IMR-90 (cell line): ENCODE results near the gene ZNF232. TPM values are rescaled to one million over a fixed set of nuclear protein-coding genes. Genes with fewer than 3 reads are reported as not detected.

Source experiments
- ATAC-seq: fragments of 200-7000 bp; cut with Tn5 transposase; 2 replicates; pipeline ENCODE4 v1.9.1; 2020; ENCODE audit warnings: low read depth, mild to moderate bottlenecking, moderate library complexity
- Bru-seq: library from RNA; stranded (reverse); fragments of 400-500 nt; gene quantifications from one replicate; lab custom pipeline; 2021; lab: Mats Ljungman, UMichigan
- BruChase-seq, 2 experiments: library from RNA; stranded (reverse); fragments of 400-500 nt; gene quantifications; one replicate each; lab custom pipeline; 2021; lab: Mats Ljungman, UMichigan
- BruUV-seq: library from RNA; stranded (reverse); fragments of 400-500 nt; replicated peaks from 2 replicates; lab custom pipeline; 2021; lab: Mats Ljungman, UMichigan
- CTCF ChIA-PET: fragments of 300-600 bp; formaldehyde crosslinking; extraction: SDS; loops from one replicate; lab custom pipeline; 2021; ENCODE audit warnings: antibody characterized with exemption; lab: Yijun Ruan, JAX
- POLR2A ChIA-PET: fragments of 300-600 bp; sonication (Branson Sonifier 250); formaldehyde crosslinking; loops from one replicate; lab custom pipeline; 2022; ENCODE audit warnings: antibody characterized with exemption; ENCODE audit not compliant: unreplicated experiment; lab: Charles Lee
- DNase-seq: peaks from one replicate; pipeline ENCODE4 v3.0.0; 2013
- H2AFZ ChIP-seq: replicated peaks from 2 replicates; pipeline ENCODE3; 2013; ENCODE audit warnings: low read length, mild to moderate bottlenecking; ENCODE audit not compliant: poor library complexity
- H2AK5ac ChIP-seq: 2 replicates; pipeline ENCODE4 v1.6.1; 2013; ENCODE audit warnings: low read depth, low read length, inconsistent platforms
- H2AK9ac ChIP-seq: replicated peaks from 2 replicates; pipeline ENCODE3; 2013; ENCODE audit warnings: mild to moderate bottlenecking, low read depth, low read length, moderate library complexity; ENCODE audit not compliant: poor library complexity
- H2BK120ac ChIP-seq: 2 replicates; pipeline ENCODE4 v1.6.1; 2013; ENCODE audit warnings: low read depth, low read length, inconsistent platforms
- H2BK15ac ChIP-seq: 3 replicates; pipeline ENCODE4 v1.6.1; 2013; ENCODE audit warnings: low read depth, low read length, inconsistent platforms
- H2BK20ac ChIP-seq: 2 replicates; pipeline ENCODE4 v1.6.1; 2013; ENCODE audit warnings: low read depth, mild to moderate bottlenecking, inconsistent platforms, low read length, moderate library complexity
- H2BK5ac ChIP-seq: 2 replicates; pipeline ENCODE4 v1.6.1; 2013; ENCODE audit warnings: mild to moderate bottlenecking, low read depth, low read length, inconsistent platforms; ENCODE audit not compliant: poor library complexity, severe bottlenecking
- H3K14ac ChIP-seq: replicated peaks from 2 replicates; pipeline ENCODE4 v1.6.1; 2013; ENCODE audit warnings: low read depth, low read length, inconsistent platforms
- H3K18ac ChIP-seq: 2 replicates; pipeline ENCODE4 v1.6.1; 2013; ENCODE audit warnings: low read depth, low read length, control low read depth
- H3K23ac ChIP-seq: 2 replicates; pipeline ENCODE4 v1.6.1; 2013; ENCODE audit warnings: low read depth, low read length, inconsistent platforms
- H3K27ac ChIP-seq: 2 replicates; pipeline ENCODE4 v1.5.1; 2013; ENCODE audit warnings: mild to moderate bottlenecking, control low read depth, low read length; ENCODE audit not compliant: insufficient read depth
- H3K27me3 ChIP-seq: 2 replicates; pipeline ENCODE4 v1.6.1; 2013; ENCODE audit warnings: low read length; ENCODE audit not compliant: control insufficient read depth, insufficient read depth
- H3K36me3 ChIP-seq: 2 replicates; pipeline ENCODE4 v1.6.1; 2013; ENCODE audit warnings: low read length, mixed read lengths; ENCODE audit not compliant: control insufficient read depth, insufficient read depth
- H3K4ac ChIP-seq: 2 replicates; pipeline ENCODE4 v1.6.1; 2013; ENCODE audit warnings: low read depth, low read length, inconsistent platforms
- H3K4me1 ChIP-seq: 2 replicates; pipeline ENCODE4 v1.6.1; 2013; ENCODE audit warnings: low read length, mixed read lengths; ENCODE audit not compliant: control insufficient read depth, insufficient read depth
- H3K4me2 ChIP-seq: 2 replicates; pipeline ENCODE4 v1.6.1; 2013; ENCODE audit warnings: low read depth, mild to moderate bottlenecking, control low read depth, low read length, moderate library complexity
- H3K4me3 ChIP-seq: 2 replicates; pipeline ENCODE4 v1.5.1; 2013; ENCODE audit warnings: low read depth, mild to moderate bottlenecking, control low read depth, low read length, moderate library complexity; ENCODE audit not compliant: insufficient read depth
- H3K56ac ChIP-seq: 2 replicates; pipeline ENCODE4 v1.6.1; 2013; ENCODE audit warnings: low read length, inconsistent platforms; ENCODE audit not compliant: insufficient read depth; ENCODE audit errors: extremely low read depth
- H3K79me1 ChIP-seq, 2 experiments: 2 replicates each; pipeline ENCODE4 v1.6.1; 2013; ENCODE audit warnings: low read length in 2 of 2, inconsistent platforms in 1 of 2, low read depth in 1 of 2
- H3K9ac ChIP-seq: 2 replicates; pipeline ENCODE4 v1.6.1; 2013; ENCODE audit warnings: low read depth, low read length, control low read depth
- H3K9me1 ChIP-seq: 2 replicates; pipeline ENCODE4 v1.6.1; 2013; ENCODE audit warnings: low read length, inconsistent platforms; ENCODE audit not compliant: insufficient read depth
- H3K9me3 ChIP-seq: 2 replicates; pipeline ENCODE4 v1.6.1; 2013; ENCODE audit warnings: low read length; ENCODE audit not compliant: control insufficient read depth, insufficient read depth
- H4K20me1 ChIP-seq: 2 replicates; pipeline ENCODE4 v1.6.1; 2013; ENCODE audit warnings: low read length, inconsistent platforms; ENCODE audit not compliant: insufficient read depth
- H4K5ac ChIP-seq: 2 replicates; pipeline ENCODE4 v1.6.1; 2013; ENCODE audit warnings: mild to moderate bottlenecking, low read depth, low read length, control low read depth
- H4K8ac ChIP-seq, 2 experiments: 2 replicates each; pipeline ENCODE4 v1.6.1; 2013; ENCODE audit warnings: low read depth in 2 of 2, low read length in 2 of 2, control low read depth in 1 of 2, inconsistent platforms in 1 of 2
- H4K91ac ChIP-seq: 2 replicates; pipeline ENCODE4 v1.6.1; 2013; ENCODE audit warnings: low read depth, low read length, inconsistent platforms; ENCODE audit not compliant: insufficient read depth
- BHLHE40 ChIP-seq: fragments of 150-350 bp; IDR thresholded peaks from 2 replicates; pipeline ENCODE4 v1.6.1; 2016; ENCODE audit warnings: mild to moderate bottlenecking, low read depth, low read length
- CEBPB ChIP-seq: IDR thresholded peaks from 2 replicates; pipeline ENCODE4 v1.6.1; 2012; ENCODE audit warnings: low read depth, low read length, improper control_type of control experiment
- CHD1 ChIP-seq: IDR thresholded peaks from 2 replicates; pipeline ENCODE4 v1.6.1; 2012; ENCODE audit warnings: low read depth, low read length, improper control_type of control experiment
- CTCF ChIP-seq: conservative IDR thresholded peaks from 2 replicates; pipeline ENCODE4 v1.5.1; 2012; ENCODE audit warnings: mild to moderate bottlenecking, low read depth, low read length, improper control_type of control experiment
- ELK1 ChIP-seq: fragments of 150-350 bp; IDR thresholded peaks from 2 replicates; pipeline ENCODE4 v1.6.1; 2016; ENCODE audit warnings: low read depth, mild to moderate bottlenecking, low read length, moderate library complexity, borderline replicate concordance
- FOS ChIP-seq: fragments of 150-350 bp; IDR thresholded peaks from 2 replicates; pipeline ENCODE4 v1.6.1; 2016; ENCODE audit warnings: low read depth, low read length
- MAFK ChIP-seq: IDR thresholded peaks from 2 replicates; pipeline ENCODE4 v1.6.1; 2012; ENCODE audit warnings: low read depth, low read length, improper control_type of control experiment
- NFE2L2 ChIP-seq: fragments of 150-350 bp; IDR thresholded peaks from 2 replicates; pipeline ENCODE4 v1.6.1; 2016; ENCODE audit warnings: low read depth, mild to moderate bottlenecking, low read length
- POLR2A ChIP-seq: IDR thresholded peaks from 2 replicates; pipeline ENCODE4 v1.6.1; 2012; ENCODE audit warnings: mild to moderate bottlenecking, low read depth, low read length
- RAD21 ChIP-seq: IDR thresholded peaks from 2 replicates; pipeline ENCODE4 v1.6.1; 2012; ENCODE audit warnings: low read length, improper control_type of control experiment
- RFX5 ChIP-seq: IDR thresholded peaks from 2 replicates; pipeline ENCODE4 v1.8.0; 2012; ENCODE audit warnings: low read depth, mild to moderate bottlenecking, low read length, moderate library complexity
- USF2 ChIP-seq: fragments of 150-350 bp; IDR thresholded peaks from 2 replicates; pipeline ENCODE4 v1.6.1; 2017; ENCODE audit warnings: mild to moderate bottlenecking, antibody characterized with exemption, low read length, low read depth
- WGBS, 2 experiments: methylation state at CpG; one replicate each; pipeline versions ENCODE4 v1.1.5 to v1.1.7; 2013; ENCODE audit warnings: missing lambda C conversion rate in 2 of 2; ENCODE audit not compliant: insufficient read length in 1 of 2; ENCODE audit errors: extremely low coverage in 2 of 2; 5-methylcytosine and 5-hydroxymethylcytosine counted together
- dilution Hi-C: fragments of 300-500 bp; cut with HindIII; formaldehyde crosslinking; loops from one replicate; pipeline ENCODE4 v1.14.3; 2018; ENCODE audit warnings: low sequenced_read_pairs; ENCODE audit not compliant: unreplicated experiment
- in situ Hi-C: fragments of 300-500 bp; cut with MboI; formaldehyde crosslinking; loops from 3 replicates; pipeline ENCODE4 v1.14.3; 2019; ENCODE audit warnings: low sequenced_read_pairs, inconsistent platforms, mixed read lengths
- intact Hi-C: fragments of 100-400 bp; cut with micrococcal nuclease; formaldehyde crosslinking; loops from 2 replicates; pipeline ENCODE4 v1.10.0; 2022
- long read RNA-seq: library from polyadenylated mRNA; unstranded; transcript quantifications from one replicate; pipeline ENCODE4 v2.0.0, GENCODE V29; 2021; ENCODE audit not compliant: unreplicated experiment
- polyA plus RNA-seq, 3 experiments: library from polyadenylated mRNA; depleted of rRNA; stranded (reverse); fragments of >200 nt; gene quantifications; 2 replicates each; pipeline ENCODE4 v1.2.3, GENCODE V29; 2012; ENCODE audit warnings: low replicate concordance in 1 of 3
- total RNA-seq: library from RNA; depleted of rRNA; stranded (reverse); fragments of >200 nt; gene quantifications from 2 replicates; pipeline ENCODE4 v1.2.3, GENCODE V29; 2012; rRNA removed

ZNF232 gene
- 6.4 and 6.5 TPM in 2 replicates for total RNA-seq
- 3.2 and 4.0 TPM in 2 replicates for polyA plus RNA-seq (2012; rRNA removed)
- 1.1 and 2.7 TPM in 2 replicates for polyA plus RNA-seq (2012; cell fraction: cytosol; rRNA removed)
- polyA plus RNA-seq (2012; cell fraction: nucleus; rRNA removed; ENCODE audit: low replicate concordance): 1.4 and 4.1 TPM in 2 replicates
- percentile 39 among the genes with signal in this experiment for Bru-seq, nascent RNA
- percentile 42 among the genes with signal in this experiment for BruChase-seq, experiment 1, labeled RNA remaining after a 6-hour chase
- percentile 45 among the genes with signal in this experiment for BruChase-seq, experiment 2, labeled RNA remaining after a 2-hour chase
- long read RNA-seq, partial matches to known transcripts: 1 of 3 reads
- long read RNA-seq, other reads (novel, unspliced or antisense): 1 of 3 reads

GRCh38 chr17:5111402-5112204 is at the start of gene ZNF232:
Gene ZNF232 (minus strand): TSS chr17:5111878. CDS start chr17:5111822, 56 bp downstream.
- POLR2A ChIA-PET: no interaction called here
- Histone ChIP-seq H2BK5ac (no peak within 1 kb of the TSS), H3K9ac (peak within 1 kb of the TSS; percentile 55), H4K8ac (peak within 1 kb of the TSS; percentile 92 to 93), H4K5ac (peak within 1 kb of the TSS; percentile 62; the same call in 1 of the 2 replicates), H3K14ac (peak within 1 kb of the TSS; percentile 59), H2AK9ac (peak within 1 kb of the TSS; percentile 85), H2BK15ac (no peak within 1 kb of the TSS), H3K9me1 (no peaks in the 10 kb centered on the region), H3K9me3 (peaks cover 16% of the 10 kb centered on the region), H2AFZ (peak within 1 kb of the TSS; percentile 99), H3K27ac (peak within 1 kb of the TSS; percentile 34; the same call in 1 of the 2 replicates), H3K36me3 (peaks cover 16% of the 10 kb centered on the region), H3K4me1 (no peaks in the 10 kb centered on the region), H3K4me3 (peak within 1 kb of the TSS; percentile 78), H3K56ac (peak within 1 kb of the TSS; percentile 62; the same call in 1 of the 2 replicates), H3K4me2 (peak within 1 kb of the TSS; percentile 88), H4K20me1 (no peaks in the 10 kb centered on the region), H3K27me3 (peaks cover 15% of the 10 kb centered on the region), H2BK20ac (no peak within 1 kb of the TSS), H2AK5ac (no peak within 1 kb of the TSS), H2BK120ac (0 out of 2 replicates have a peak within 1 kb of the TSS, but pooled peaks have one; percentile 15), H3K4ac (peak within 1 kb of the TSS; percentile 55), H3K18ac (no peak within 1 kb of the TSS), H3K23ac (peak within 1 kb of the TSS; percentile 44), H4K91ac (peak within 1 kb of the TSS; percentile 33; the same call in 1 of the 2 replicates), H3K79me1 (peaks cover 10 to 20% of the 10 kb centered on the region in 2 experiments)
- CTCF ChIA-PET: no interaction called here
- in situ Hi-C loops: no loop called here
- DNase-seq: peak; percentile 88
- intact Hi-C loops: no loop called here
- dilution Hi-C loops: no loop called here
- no TSS peak for BruUV-seq
- ATAC-seq: peak; percentile 96
- 1% methylated on average over 41 of the region's 69 CpGs; no CpG with 5 or more reads in 1 of the 2 experiments for WGBS, 2 experiments
- no peak for TF ChIP-seq FOS
- TF ChIP-seq BHLHE40: peak; percentile 44; the same call in 1 of the 2 replicates
- TF ChIP-seq RFX5: no peak
- no peak for TF ChIP-seq CTCF
- no peak for TF ChIP-seq CHD1
- TF ChIP-seq NFE2L2: no peak
- TF ChIP-seq CEBPB: no peak
- TF ChIP-seq ELK1: no peak
- peak; percentile 63 for TF ChIP-seq USF2
- TF ChIP-seq RAD21: no peak; the same call in 1 of the 2 replicates
- TF ChIP-seq POLR2A: 0 out of 2 replicates have a peak, but pooled peaks have one; percentile 23
- TF ChIP-seq MAFK: no peak
